ENCODE measurements around the gene SPTBN5.

Gene SPTBN5

DNA sequence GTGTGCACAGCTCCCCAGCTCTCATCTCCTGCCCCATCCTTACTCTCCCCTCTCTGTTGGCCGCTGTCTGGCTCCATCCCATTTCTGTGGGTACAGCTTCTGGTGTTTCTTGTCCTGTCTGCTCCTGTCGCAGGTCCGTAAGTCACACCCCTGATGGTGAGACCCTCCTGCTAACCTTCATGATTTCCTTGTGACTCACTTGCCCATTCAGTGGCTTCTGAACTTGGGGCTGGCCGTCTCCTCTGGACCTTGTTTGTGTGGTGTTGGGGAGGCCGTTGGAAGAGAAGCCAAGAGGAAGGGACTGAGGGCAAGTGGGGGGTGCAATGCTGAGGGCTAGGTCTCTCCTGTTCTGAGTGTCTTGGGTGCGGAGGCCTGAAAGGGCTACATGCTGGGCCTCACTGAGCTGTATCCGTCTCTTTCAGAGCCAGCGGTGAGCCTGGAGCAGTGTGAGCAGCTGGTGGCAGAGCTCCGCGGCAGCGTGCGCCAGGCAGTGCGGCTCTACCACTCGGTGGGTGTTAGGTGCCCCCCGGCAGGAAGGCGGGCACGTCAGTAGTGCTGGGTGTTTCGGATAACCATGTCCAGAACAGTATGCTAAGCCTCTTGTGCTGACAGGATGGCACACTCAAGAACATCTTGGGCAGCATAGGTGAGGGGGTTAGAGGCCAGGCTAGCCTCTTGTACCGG lies 69.6 kb downstream of the SPTBN5 start:
- no peak for DNase-seq (ENCODE audit: low read depth)

DNA sequence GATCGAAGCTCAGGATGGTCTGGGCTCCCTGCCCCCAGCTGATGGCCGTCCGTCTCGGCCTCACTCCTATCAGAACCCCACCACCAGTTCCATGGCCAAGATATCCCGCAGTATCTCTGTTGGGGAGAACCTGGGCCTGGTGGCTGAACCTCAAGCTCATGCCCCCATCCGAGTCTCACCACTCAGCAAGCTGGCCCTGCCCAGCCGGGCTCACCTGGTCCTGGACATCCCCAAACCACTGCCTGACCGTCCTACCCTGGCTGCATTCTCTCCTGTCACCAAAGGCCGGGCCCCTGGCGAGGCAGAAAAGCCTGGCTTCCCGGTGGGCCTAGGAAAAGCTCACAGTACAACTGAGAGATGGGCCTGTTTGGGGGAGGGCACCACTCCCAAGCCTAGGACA lies 70.4 kb downstream of the SPTBN5 start:
- no peak for DNase-seq (ENCODE audit: low read depth)

GRCh38 chr15:41822957-41823356 lies 70.9 kb downstream of the SPTBN5 start:
- no peak for DNase-seq (ENCODE audit: low read depth)

DNA sequence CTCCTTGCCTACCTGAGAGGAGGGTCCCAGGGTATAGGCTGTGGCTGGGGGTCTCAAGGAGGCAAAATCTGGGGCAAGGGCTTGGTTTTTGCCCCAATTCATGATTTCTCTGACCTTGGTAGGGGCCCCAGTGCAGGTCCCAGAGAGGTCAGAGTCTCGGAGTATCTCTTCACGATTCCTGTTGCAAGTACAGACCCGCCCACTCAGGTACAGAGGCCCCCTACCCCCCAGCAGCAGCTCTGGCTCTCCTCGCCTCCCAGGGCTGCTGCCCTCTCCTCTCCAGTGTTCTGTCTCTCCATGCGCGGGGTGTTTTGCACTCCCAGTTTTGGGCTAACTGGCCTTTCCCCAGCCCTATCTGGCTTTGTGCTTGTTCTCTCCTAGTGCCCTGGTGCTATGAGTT lies 71.4 kb downstream of the SPTBN5 start:
- no peak for DNase-seq (ENCODE audit: low read depth)

- DNase-seq (ENCODE audit: low read depth) = no peak
These were observed 72.0 kb downstream of the SPTBN5 start for GRCh38 chr15:41821831-41822230.

DNA sequence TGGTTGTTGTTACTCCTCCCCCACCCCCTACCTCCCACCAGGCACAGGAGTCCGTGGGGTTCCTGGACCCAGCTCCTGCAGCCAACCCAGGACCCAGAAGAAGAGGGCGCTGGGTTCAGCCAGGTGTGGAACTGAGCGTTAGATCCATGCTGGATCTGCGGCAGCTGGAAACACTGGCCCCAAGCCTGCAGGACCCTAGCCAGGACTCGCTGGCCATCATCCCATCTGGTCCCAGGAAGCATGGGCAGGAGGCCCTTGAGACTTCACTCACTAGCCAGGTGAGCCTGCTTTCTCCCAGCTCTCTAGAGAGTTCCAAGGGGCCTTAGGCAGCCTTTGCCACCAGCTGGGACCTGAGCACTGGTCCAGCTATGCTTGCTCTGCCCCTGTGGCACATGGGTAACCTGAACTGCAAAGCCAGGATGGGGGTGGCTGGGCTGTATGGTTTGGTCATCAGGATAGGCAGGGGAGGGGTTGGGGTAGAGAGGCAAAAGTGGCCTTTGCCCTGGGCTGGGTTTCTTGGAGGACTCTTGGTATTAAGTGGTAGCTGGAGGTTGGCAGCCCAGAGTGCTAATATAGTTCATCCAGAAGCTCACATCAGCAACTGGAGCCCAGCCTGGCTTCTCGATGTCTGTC lies 72.9 kb downstream of the SPTBN5 start:
- DNase-seq (ENCODE audit: low read depth) = no peak

DNA sequence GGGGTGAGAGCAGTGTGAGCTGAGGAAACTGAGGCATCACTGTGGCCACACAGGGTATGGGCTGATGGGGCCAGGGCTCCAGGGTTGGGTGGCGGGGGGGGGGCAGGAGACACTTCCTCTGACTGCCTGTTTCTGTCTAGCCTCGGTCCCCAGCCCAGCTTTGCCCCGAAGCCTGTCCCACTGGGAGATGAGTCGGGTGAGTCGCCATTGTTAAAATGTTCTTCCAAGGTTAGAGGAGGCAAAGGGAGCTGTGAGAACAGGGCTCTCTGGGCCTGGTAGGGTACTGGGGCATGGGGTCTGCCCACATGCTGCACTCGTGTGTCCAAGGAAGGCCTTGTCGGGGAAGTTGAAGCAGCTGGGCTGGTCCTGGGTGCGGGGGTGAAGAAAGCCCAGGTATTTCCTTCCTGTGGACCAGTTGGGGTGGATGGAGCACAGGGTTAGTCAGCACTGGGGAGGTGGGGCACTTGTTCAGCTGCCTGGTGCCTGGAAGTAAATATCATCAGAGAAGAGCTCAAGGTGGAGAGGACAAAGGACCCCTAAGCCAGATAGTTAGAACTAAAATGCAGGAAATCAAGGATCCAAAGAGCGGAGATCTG lies 74.3 kb downstream of the SPTBN5 start:
- DNase-seq (ENCODE audit: low read depth) = no peak

GRCh38 chr15:41817781-41818180 lies 76.1 kb downstream of the SPTBN5 start:
- DNase-seq (ENCODE audit: low read depth) = no peak

DNA sequence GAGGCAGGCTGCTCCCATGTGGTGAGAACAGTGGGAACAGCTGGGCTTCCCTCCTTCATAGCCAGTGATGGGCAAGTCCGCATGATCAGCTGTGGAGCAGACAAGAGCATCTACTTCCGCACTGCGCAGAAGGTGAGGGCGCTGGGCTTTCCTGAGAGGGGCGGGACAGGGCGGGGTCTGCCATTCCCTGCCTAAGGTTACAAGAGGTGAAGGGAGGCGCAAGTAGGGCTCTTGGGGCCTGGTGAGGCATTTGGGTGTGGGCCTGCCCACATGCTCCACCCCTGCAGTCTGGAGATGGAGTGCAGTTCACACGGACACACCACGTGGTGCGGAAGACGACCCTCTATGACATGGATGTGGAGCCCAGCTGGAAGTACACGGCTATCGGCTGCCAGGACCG lies 76.5 kb downstream of the SPTBN5 start:
- DNase-seq (ENCODE audit: low read depth) = no peak

DNA sequence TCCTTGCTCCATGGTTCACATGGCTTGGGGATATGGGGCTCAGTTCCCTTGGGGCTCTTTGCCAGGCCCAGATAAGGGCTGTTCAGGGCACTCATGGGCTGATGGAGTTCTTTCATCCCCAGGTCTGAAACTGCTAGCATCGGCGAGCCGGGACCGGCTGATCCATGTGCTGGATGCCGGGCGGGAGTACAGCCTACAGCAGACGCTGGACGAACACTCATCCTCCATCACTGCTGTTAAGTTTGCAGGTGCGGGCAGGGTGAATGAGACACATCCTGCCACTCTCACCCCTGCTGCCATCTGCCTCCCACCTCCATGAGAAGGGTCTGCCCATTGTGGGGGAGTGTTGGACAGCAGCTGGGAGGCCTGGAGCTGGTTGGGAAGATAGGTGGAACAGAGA lies 77.1 kb downstream of the SPTBN5 start:
- DNase-seq (ENCODE audit: low read depth) = no peak

DNA sequence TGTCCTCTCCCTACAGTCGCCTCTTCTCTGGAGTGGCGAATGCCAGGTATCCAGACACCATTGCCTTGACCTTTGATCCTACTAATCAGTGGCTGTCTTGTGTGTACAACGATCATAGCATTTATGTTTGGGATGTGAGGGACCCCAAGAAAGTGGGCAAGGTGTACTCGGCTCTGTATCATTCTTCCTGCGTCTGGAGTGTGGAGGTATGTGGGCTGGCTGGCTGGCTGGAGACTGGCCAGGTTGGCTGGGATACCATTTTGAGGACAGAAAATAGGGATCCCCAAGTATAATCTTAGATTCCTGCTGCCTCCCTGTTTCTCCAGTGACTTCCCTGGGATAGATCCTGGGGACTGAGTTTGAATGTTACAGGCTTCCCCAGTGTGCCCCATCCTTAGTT lies 79.3 kb downstream of the SPTBN5 start:
- no peak for DNase-seq (ENCODE audit: low read depth)

DNA sequence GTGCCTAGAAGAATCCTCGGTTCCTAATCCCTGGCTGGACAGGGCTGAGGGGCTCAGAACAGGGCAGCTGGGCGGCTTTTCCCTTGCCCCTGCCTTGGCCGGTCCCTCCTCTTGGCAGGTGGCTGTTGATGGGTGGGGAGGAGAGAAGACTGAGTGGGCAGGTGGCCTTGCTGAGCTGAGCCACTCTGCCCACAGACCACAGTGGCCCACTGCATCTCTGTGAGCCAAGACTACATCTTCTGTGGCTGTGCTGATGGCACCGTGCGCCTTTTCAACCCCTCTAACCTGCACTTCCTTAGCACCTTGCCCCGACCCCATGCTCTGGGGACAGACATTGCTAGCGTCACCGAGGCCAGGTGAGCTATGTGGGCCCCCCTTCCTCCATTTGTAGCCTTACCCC lies 80.4 kb downstream of the SPTBN5 start:
- DNase-seq (ENCODE audit: low read depth) = no peak

GRCh38 chr15:41812820-41813375 lies 81.0 kb downstream of the SPTBN5 start:
- DNase-seq (ENCODE audit: low read depth) = no peak

DNA sequence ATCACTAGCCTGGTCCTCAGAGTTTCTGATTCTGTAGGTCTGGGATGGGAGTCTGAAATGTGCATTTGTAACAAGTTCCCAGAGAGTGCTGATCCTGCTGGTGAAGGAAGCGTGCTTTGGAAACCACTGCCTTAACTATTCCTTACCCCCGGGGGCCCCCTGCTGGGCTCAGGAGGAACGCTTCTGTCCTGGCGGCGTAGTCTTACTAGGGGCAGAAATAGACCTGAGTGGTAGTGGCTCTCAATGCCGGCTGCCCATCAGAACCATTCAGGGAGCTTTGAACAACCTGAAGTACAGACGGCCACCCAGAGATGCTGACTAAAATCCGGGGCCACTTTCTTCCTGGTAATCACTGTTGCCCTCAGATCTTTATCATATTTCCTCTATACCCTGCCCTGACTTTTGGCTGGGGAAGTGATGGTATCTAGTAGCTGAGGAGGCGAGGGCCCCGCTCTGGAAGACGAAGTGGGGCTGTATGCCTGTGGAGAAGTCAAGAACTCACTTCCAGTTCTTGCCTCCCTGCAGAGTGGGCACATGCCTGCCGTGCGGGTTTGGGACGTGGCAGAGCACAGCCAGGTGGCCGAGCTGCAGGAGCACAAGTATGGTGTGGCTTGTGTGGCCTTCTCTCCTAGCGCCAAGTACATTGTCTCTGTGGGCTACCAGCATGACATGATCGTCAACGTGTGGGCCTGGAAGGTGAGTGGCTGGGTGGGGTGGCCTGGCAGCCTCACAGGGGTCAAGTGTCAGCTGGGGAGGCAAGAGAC lies 82.2 kb downstream of the SPTBN5 start:
- peak; percentile 61 for DNase-seq (ENCODE audit: low read depth)

- DNase-seq (ENCODE audit: low read depth) = no peak
These were observed 83.0 kb downstream of the SPTBN5 start for GRCh38 chr15:41810651-41811431.

- no peak for DNase-seq (ENCODE audit: low read depth)
These were observed 84.2 kb downstream of the SPTBN5 start for GRCh38 chr15:41809526-41810220.

- no peak for DNase-seq (ENCODE audit: low read depth)
These were observed 84.7 kb downstream of the SPTBN5 start for GRCh38 chr15:41809121-41809520.

DNA sequence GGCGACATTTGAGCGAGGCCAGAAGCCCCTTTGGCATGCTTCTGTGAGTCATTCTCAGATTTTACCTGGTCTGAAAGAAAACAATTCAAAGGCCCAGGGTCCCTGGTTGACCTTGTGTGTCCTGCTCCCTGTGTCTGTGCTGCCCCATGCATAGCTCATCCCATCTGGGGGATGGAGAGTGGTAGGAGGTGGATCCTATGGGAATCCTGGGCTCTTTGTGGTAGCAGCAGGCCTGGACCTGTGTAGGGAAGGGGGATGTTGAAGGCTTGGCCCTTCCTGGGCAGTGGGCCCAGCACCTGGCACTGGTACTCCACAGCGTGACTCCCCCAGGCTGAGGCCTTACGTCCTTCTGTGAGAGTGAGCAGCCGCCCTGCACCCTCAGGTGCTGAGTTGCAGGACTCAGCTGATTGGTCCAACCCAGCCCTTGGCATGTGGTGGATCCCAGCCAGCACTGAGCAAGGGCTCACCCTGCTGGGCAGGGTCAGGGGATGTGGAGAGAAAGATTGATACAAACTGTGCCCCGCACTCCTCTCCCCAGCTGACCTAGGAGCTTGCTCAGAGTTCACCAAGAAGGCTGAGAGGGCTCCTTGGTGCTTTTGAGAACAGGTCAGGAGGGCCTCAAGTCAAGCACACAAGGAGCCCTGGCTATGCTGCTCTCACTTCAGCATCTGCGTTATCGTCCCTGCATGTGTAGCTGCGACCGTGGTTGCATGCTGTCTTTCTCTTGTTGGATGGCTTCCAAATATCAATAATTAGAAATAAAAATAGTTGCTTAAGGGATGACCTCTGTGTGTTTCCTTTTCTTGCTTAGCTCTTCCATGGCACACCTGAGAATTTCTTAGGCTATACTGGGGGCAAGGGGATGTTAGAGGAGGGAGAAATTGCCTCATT lies 87.3 kb downstream of the SPTBN5 start:
- no peak for DNase-seq (ENCODE audit: low read depth)

- no peak for DNase-seq (ENCODE audit: low read depth)
These were observed 88.1 kb downstream of the SPTBN5 start for GRCh38 chr15:41805711-41806110.
